NCI-H2171 treated with DMSO at 0.1 percent for 48 hours (cell line): ENCODE data around the gene PPM1F.
"Not testable (repeated sequence)": the region's sequence is repeated elsewhere in the genome, so short reads cannot be mapped to it uniquely, and the experiment has no call there.

ENCODE experiments used
- DNase-seq: peaks from one replicate; lab custom pipeline; 2025; lab: John Stamatoyannopoulos, UW

Gene PPM1F

GRCh38 chr22:21889251-21889990 is 63.2 kb downstream of the PPM1F start:
- DNase-seq, result no peak

GRCh38 chr22:21887841-21888240 is 64.8 kb downstream of the PPM1F start:
- no peak for DNase-seq

GRCh38 chr22:21883930-21884329 is 68.7 kb downstream of the PPM1F start:
- DNase-seq, result not testable (repeated sequence)

- DNase-seq, result not testable (repeated sequence)
These were observed 69.8 kb downstream of the PPM1F start for GRCh38 chr22:21882754-21883333.

GRCh38 chr22:21881841-21882753 is 70.6 kb downstream of the PPM1F start:
- DNase-seq, result no peak

GRCh38 chr22:21876486-21877176 is 76.0 kb downstream of the PPM1F start:
- DNase-seq, result no peak

- DNase-seq, result not testable (repeated sequence)
These were observed 77.7 kb downstream of the PPM1F start for GRCh38 chr22:21874953-21875352.

- no peak for DNase-seq
These were observed 79.0 kb downstream of the PPM1F start for GRCh38 chr22:21873619-21874018.

- DNase-seq, result not testable (repeated sequence)
These were observed 79.9 kb downstream of the PPM1F start for GRCh38 chr22:21872741-21873140.
